Endothelial cell of umbilical vein (primary cell): Measurements from ENCODE around the gene RNGTT. TPM values are rescaled to one million over a fixed set of nuclear protein-coding genes. Genes with fewer than 3 reads are reported as not detected.

Experiments
- BruUV-seq: library from RNA; stranded (reverse); fragments of 400-500 nt; replicated peaks from 2 replicates; lab custom pipeline; 2021; lab: Mats Ljungman, UMichigan
- CTCF ChIA-PET: fragments of 300-600, 350-600 bp; sonication (Branson Sonifier 250); formaldehyde crosslinking; loops from one replicate; lab custom pipeline; 2021; ENCODE audit warnings: antibody characterized with exemption, inconsistent platforms; lab: Charles Lee
- POLR2A ChIA-PET: fragments of 300-600, 350-600 bp; sonication (Branson Sonifier 250); formaldehyde crosslinking; loops from one replicate; lab custom pipeline; 2021; ENCODE audit warnings: antibody characterized with exemption, inconsistent platforms; lab: Charles Lee
- DNase-seq: peaks from one replicate; pipeline ENCODE4 v3.0.0-alpha.2; 2011; ENCODE audit warnings: low read depth, low spot score
- FAIRE-seq: peaks from 2 replicates; lab custom pipeline; 2011; peaks lifted over from hg19 to GRCh38; lab: Jason Lieb, UNC
- H2AFZ ChIP-seq: 2 replicates; pipeline ENCODE4 v1.6.0; 2012; ENCODE audit warnings: low read depth, low read length, control low read depth, inconsistent platforms
- H3K27ac ChIP-seq: 2 replicates; pipeline ENCODE4 v1.5.1; 2011; ENCODE audit warnings: low read depth, mild to moderate bottlenecking, control low read depth, low read length, moderate library complexity; ENCODE audit not compliant: insufficient read depth
- H3K27me3 ChIP-seq, 2 experiments: 2 replicates each; pipeline versions ENCODE4 v1.6.0 to v1.6.1; 2011; ENCODE audit warnings: low read length in 2 of 2, mixed read lengths in 1 of 2; ENCODE audit not compliant: control insufficient read depth in 2 of 2, insufficient read depth in 2 of 2
- H3K36me3 ChIP-seq, 2 experiments: 2 replicates in 1 of 2; 3 replicates in 1 of 2; pipeline ENCODE4 v1.5.1; 2011; ENCODE audit warnings: low read length in 2 of 2, mild to moderate bottlenecking in 1 of 2, moderate library complexity in 1 of 2; ENCODE audit not compliant: control insufficient read depth in 2 of 2, insufficient read depth in 2 of 2; ENCODE audit errors: extremely low read depth in 1 of 2
- H3K4me1 ChIP-seq: 3 replicates; pipeline ENCODE4 v1.5.1; 2011; ENCODE audit warnings: mild to moderate bottlenecking, low read length; ENCODE audit not compliant: control insufficient read depth, insufficient read depth; ENCODE audit errors: extremely low read depth
- H3K4me2 ChIP-seq: 2 replicates; pipeline ENCODE4 v1.6.1; 2011; ENCODE audit warnings: low read length, control low read depth, mixed read lengths; ENCODE audit not compliant: insufficient read depth
- H3K4me3 ChIP-seq, 3 experiments: fragments of 200-600 bp in 1 of 3; sonication (generic), shearing (Covaris generic) in 1 of 3; replicated peaks in 1 of 3; 2 replicates each; pipeline ENCODE4 v1.5.1; 2011 to 2016; ENCODE audit warnings: control low read depth in 3 of 3, low read length in 3 of 3, mild to moderate bottlenecking in 2 of 3, inconsistent platforms in 1 of 3, low read depth in 1 of 3, moderate library complexity in 1 of 3; ENCODE audit not compliant: insufficient read depth in 1 of 3
- H3K79me2 ChIP-seq: 2 replicates; pipeline ENCODE4 v1.6.0; 2012; ENCODE audit warnings: low read length, inconsistent platforms; ENCODE audit not compliant: control insufficient read depth, insufficient read depth
- H3K9ac ChIP-seq: replicated peaks from 2 replicates; pipeline ENCODE3; 2011; ENCODE audit warnings: low read length, control low read depth; ENCODE audit not compliant: insufficient read depth; ENCODE audit errors: extremely low read depth
- H3K9me1 ChIP-seq: replicated peaks from 3 replicates; pipeline ENCODE4 v1.6.0; 2011; ENCODE audit warnings: mild to moderate bottlenecking, low read length; ENCODE audit not compliant: control insufficient read depth, insufficient read depth; ENCODE audit errors: extremely low read depth
- H3K9me3 ChIP-seq: replicated peaks from 2 replicates; pipeline ENCODE4 v1.5.1; 2012; ENCODE audit warnings: low read length, inconsistent platforms; ENCODE audit not compliant: control insufficient read depth, insufficient read depth
- H4K20me1 ChIP-seq: replicated peaks from 2 replicates; pipeline ENCODE3; 2011; ENCODE audit warnings: mild to moderate bottlenecking, low read length; ENCODE audit not compliant: control insufficient read depth, insufficient read depth; ENCODE audit errors: extremely low read depth
- EZH2 ChIP-seq: IDR thresholded peaks from 2 replicates; pipeline ENCODE4 v1.6.1; 2012; ENCODE audit warnings: borderline replicate concordance, low read depth, mild to moderate bottlenecking, moderate library complexity, low read length, inconsistent platforms; ENCODE audit not compliant: severe bottlenecking
- FOS ChIP-seq: IDR thresholded peaks from 2 replicates; pipeline ENCODE4 v1.6.1; 2011; ENCODE audit warnings: mild to moderate bottlenecking, low read length, moderate library complexity, borderline replicate concordance; ENCODE audit not compliant: insufficient read depth
- GATA2 ChIP-seq: IDR thresholded peaks from 2 replicates; pipeline ENCODE4 v1.7.0; 2011; ENCODE audit warnings: low read depth, mild to moderate bottlenecking, moderate library complexity, mixed read lengths, low read length; ENCODE audit not compliant: insufficient read length, insufficient read depth
- JUN ChIP-seq: IDR thresholded peaks from 2 replicates; pipeline ENCODE4 v1.6.1; 2011; ENCODE audit warnings: borderline replicate concordance, low read depth; ENCODE audit not compliant: insufficient read length, insufficient read depth
- MYC ChIP-seq: IDR thresholded peaks from one replicate; pipeline ENCODE4 v1.6.1; 2011; ENCODE audit warnings: mild to moderate bottlenecking, low read depth, low read length
- POLR2A ChIP-seq: IDR thresholded peaks from 2 replicates; pipeline ENCODE4 v1.6.1; 2012; ENCODE audit warnings: low read depth, mild to moderate bottlenecking, control low read depth, low read length
- POLR2AphosphoS5 ChIP-seq: IDR thresholded peaks from 2 replicates; pipeline ENCODE4 v1.6.1; 2012; ENCODE audit warnings: low read depth, mild to moderate bottlenecking, control low read depth, low read length, moderate library complexity; ENCODE audit not compliant: insufficient read depth
- dilution Hi-C: fragments of 300-500 bp; cut with MboI; formaldehyde crosslinking; loops from one replicate; pipeline ENCODE4 v1.15.0; 2019; ENCODE audit warnings: low sequenced_read_pairs; ENCODE audit not compliant: extremely low pct_ligation_motif_present
- intact Hi-C: fragments of 100-400 bp; cut with micrococcal nuclease; formaldehyde crosslinking; loops from one replicate; pipeline ENCODE4 v1.10.0; 2022
- polyA plus RNA-seq, 4 experiments: library from polyadenylated mRNA; depleted of rRNA in 3 of 4; stranded (reverse) in 3 of 4; unstranded in 1 of 4; fragments of >200 nt; gene quantifications; 2 replicates each; pipeline versions ENCODE4 v1.2.1 to v1.2.3, GENCODE V29; 2011 to 2012; ENCODE audit warnings: missing spikeins in 1 of 4
- total RNA-seq: library from RNA; stranded (reverse); gene quantifications from 2 replicates; pipeline ENCODE4 v1.2.3, GENCODE V29; 2021
- TF ChIP-seq, protein P1 (sequence below): IDR thresholded peaks from 2 replicates; pipeline ENCODE4 v1.6.1; 2011; ENCODE audit not compliant: insufficient read depth, insufficient read length
- TF ChIP-seq, protein P2 (sequence below), 2 donors: IDR thresholded peaks; 1 replicate in 1 of 2; 2 replicates in 1 of 2; pipeline ENCODE4 v1.5.1; 2011; ENCODE audit warnings: low read length in 2 of 2, mild to moderate bottlenecking in 2 of 2, moderate library complexity in 2 of 2, control low read depth in 1 of 2, inconsistent platforms in 1 of 2, low read depth in 1 of 2; ENCODE audit not compliant: insufficient read depth in 1 of 2; ENCODE audit errors: extremely low read depth in 1 of 2

RNGTT gene
- total and polyA plus RNA-seq, 2 donors (not counting 3 experiments of a cell fraction or from before 2014, with no cell fraction given), result 2.1 to 13.1 TPM

DNA sequence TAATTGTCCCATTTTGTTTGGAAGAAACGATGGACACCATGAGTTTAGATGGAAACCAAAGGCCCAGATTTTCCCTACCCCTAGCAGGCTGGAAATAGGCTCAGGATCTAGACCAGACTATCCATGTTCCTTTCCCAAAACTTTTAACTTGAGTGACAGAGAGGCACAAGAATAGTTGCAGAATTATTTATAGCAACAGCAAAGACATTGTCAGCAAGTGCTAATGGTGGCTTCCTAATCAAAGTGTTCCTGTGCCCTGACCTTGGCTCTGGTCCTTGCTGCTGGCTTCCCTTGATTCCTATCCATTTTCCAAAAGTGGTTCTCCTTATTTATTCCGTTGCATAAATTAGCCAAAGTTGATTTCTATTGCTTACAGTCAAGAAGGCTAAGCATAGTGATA is 103.1 kb downstream of the RNGTT start:
- ChIA-PET CTCF (interaction anchor here (1.0 kb wide), 1 partner anchor 10 kb away, joined by 9 read pairs; no protein-coding TSS in a partner anchor), POLR2A (no interaction called here)
- H3K27me3 ChIP-seq, result no peaks in the 10 kb centered on the region
- H2AFZ ChIP-seq, result no peak overlapping the region
- dilution Hi-C loops (no loop called here), intact Hi-C loops (loop anchor here (5.0 kb wide), 1 partner anchor 842 kb away; no protein-coding TSS in a partner anchor)
- BruUV-seq, result no TSS peak
- FAIRE-seq (no peak), DNase-seq (no peak)
- H4K20me1 ChIP-seq, result no peaks in the 10 kb centered on the region
- H3K9me3 ChIP-seq, result no peaks in the 10 kb centered on the region
- no peaks in the 10 kb centered on the region for H3K36me3 ChIP-seq
- H3K9me1 ChIP-seq, result no peaks in the 10 kb centered on the region
- no peaks in the 10 kb centered on the region for H3K79me2 ChIP-seq
- no peak overlapping the region for H3K4me2 ChIP-seq
- TF ChIP-seq, protein P1, sequence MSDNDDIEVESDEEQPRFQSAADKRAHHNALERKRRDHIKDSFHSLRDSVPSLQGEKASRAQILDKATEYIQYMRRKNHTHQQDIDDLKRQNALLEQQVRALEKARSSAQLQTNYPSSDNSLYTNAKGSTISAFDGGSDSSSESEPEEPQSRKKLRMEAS, result no peak
- TF ChIP-seq MYC, result no peak
- no peak for TF ChIP-seq POLR2A
- no peak for TF ChIP-seq POLR2AphosphoS5
- no peak for TF ChIP-seq GATA2
- no peak for TF ChIP-seq FOS
- TF ChIP-seq EZH2, result no peak
- TF ChIP-seq, protein P2, sequence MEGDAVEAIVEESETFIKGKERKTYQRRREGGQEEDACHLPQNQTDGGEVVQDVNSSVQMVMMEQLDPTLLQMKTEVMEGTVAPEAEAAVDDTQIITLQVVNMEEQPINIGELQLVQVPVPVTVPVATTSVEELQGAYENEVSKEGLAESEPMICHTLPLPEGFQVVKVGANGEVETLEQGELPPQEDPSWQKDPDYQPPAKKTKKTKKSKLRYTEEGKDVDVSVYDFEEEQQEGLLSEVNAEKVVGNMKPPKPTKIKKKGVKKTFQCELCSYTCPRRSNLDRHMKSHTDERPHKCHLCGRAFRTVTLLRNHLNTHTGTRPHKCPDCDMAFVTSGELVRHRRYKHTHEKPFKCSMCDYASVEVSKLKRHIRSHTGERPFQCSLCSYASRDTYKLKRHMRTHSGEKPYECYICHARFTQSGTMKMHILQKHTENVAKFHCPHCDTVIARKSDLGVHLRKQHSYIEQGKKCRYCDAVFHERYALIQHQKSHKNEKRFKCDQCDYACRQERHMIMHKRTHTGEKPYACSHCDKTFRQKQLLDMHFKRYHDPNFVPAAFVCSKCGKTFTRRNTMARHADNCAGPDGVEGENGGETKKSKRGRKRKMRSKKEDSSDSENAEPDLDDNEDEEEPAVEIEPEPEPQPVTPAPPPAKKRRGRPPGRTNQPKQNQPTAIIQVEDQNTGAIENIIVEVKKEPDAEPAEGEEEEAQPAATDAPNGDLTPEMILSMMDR (IDR thresholded peaks at IDR 0.05; ENCODE audit: extremely low read depth in 1 of 2, insufficient read depth in 1 of 2, low read depth in 1 of 2, low read length in 2 of 2), result no peak
- no peak for TF ChIP-seq JUN
- peaks cover 3% of the 10 kb centered on the region for H3K4me1 ChIP-seq
- H3K4me3 ChIP-seq, result no peak overlapping the region
- no peak overlapping the region for H3K27ac ChIP-seq
- H3K9ac ChIP-seq, result no peak overlapping the region
